ENCODE data around the gene MEIKIN. TPM values are rescaled to one million over a fixed set of nuclear protein-coding genes. Genes with fewer than 3 reads are reported as not detected.

The MEIKIN gene
- total RNA-seq, 2 experiments from 2014 or later: not detected

DNA sequence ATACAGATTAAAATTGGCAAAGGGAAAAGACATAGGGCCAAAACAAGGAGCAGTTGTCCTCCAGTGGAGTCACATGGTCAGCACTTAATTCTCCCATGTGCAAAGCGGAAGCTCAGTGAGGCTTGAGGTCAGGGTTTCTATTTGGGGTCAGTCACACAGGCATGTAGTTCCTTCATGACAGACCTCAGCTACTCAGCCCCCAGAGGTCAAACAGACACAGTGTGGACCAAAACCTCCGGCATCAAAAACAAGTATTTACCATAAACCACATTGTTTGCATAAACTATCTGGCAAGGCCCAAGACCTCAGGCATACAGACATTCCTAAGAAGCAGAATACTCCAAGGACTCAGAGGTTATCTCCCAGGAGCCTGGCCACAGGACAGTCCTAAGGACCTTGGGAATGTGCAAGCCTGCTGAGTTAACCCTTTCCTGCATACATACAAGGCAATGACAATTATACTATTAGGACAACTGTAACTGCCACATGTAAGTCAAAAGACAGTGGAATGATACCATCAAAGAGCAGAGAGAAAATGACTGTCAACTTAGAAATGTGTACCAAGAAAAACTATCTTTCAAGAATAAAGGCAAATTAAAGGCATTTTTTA, 120.0 kb downstream of the MEIKIN start:
- CTCF ChIA-PET: no interaction called here

DNA sequence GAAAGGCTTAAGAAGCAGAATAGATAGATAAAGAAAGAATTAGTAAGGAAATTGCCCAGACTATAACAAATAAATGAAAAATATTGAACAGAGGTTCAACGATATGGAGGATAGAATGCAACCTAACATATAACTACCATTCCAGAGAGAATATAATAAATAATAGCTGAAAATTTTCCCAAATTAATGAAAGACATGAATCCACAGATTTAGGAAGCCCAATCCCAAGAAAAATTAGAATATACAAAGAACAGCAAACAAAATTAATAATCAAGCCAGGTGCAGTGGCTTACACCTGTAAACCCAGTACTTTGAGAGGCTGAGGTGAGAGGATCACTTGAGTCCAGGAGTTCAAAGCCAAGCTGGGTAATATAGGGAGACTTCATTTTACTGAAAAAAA, 120.8 kb downstream of the MEIKIN start:
- CTCF ChIA-PET: no interaction called here
- POLR2A ChIA-PET: no interaction called here

More for the DNA sequence above, 120.0 kb downstream of the MEIKIN start:
- POLR2A ChIA-PET: no interaction called here

DNA sequence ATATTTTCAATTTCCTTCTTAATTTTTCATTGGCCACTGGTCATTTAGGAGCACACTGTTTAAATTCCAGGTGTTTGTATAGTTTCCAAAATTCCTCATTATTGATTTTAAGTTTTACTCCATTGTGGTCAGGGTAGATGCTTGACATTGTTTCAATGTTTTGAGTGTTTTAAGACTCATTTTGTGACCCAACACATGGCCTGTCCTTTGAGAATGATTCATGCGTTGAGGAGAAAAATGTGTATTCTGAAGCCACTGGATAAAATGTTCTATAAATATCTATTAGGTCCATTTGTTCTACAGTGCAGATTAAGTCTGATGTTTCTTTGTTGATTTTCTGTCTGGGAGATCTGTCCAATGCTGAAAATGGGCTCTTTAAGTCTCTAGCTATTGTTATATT, 124.2 kb downstream of the MEIKIN start:
- ChIA-PET CTCF (no interaction called here), POLR2A (no interaction called here)

GRCh38 chr5:131818001-131818724, 127.3 kb downstream of the MEIKIN start:
- ChIA-PET POLR2A (no interaction called here), CTCF (no interaction called here)

DNA sequence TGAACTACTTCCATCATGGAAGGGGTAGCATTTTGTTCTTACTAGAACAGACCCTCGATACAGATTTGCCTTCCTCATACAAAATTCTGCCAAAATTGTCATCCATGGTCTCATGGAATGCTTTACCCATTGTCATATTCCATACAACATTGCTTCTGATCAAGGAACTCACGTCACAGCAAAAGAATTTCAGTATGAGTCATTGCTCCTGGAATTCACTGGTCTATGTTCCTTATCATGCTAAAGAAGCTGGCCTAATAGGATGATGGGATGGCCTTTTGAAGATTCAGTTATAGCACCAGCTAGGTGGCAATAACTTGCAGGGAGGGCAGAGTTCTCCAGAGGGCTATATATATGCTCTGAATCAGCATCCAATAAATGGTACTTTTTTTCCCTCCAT, 130.5 kb downstream of the MEIKIN start:
- CTCF ChIA-PET: no interaction called here
- POLR2A ChIA-PET: no interaction called here

DNA sequence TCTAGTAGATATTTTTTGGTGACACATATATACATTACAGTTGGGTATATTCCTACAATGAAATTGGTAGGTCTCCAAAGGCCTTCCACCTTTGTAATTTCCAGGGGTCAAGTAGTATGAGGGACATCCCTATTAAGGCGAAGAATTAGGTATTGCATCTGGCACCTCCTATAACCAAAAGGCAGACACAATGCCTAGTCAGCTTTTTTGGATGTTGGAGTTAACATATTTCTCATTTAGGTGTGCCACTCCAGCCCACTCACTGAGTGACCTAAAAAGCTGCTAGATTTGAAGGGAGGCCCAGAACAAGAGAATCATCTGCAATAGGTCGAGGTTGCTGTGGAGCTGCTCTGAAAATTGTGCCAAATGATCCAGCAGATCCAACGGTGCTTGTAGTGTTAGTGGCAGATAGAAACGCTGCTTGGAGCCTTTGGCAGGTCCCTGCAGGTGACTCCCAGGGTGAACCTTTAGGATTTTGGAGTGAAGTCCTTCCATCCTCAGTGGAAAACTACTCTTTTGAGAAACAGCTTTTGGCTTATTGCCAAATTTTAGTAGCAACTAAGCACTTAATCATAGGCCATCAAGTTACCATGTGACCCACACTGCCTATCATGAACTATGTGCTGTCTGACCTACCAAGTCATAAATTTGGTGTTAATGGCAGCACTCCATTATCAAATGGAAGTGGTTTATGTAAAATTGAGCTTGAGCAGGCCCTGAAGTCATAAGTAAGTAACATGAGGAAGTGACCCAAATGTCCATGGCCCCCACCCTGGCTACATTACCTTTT, 132.9 kb downstream of the MEIKIN start:
- ChIA-PET CTCF (interaction anchor here (0.5 to 3.0 kb wide), 2 partner anchors 195 to 207 kb away, joined by 4 to 19 read pairs; no protein-coding TSS in a partner anchor), POLR2A (no interaction called here)

DNA sequence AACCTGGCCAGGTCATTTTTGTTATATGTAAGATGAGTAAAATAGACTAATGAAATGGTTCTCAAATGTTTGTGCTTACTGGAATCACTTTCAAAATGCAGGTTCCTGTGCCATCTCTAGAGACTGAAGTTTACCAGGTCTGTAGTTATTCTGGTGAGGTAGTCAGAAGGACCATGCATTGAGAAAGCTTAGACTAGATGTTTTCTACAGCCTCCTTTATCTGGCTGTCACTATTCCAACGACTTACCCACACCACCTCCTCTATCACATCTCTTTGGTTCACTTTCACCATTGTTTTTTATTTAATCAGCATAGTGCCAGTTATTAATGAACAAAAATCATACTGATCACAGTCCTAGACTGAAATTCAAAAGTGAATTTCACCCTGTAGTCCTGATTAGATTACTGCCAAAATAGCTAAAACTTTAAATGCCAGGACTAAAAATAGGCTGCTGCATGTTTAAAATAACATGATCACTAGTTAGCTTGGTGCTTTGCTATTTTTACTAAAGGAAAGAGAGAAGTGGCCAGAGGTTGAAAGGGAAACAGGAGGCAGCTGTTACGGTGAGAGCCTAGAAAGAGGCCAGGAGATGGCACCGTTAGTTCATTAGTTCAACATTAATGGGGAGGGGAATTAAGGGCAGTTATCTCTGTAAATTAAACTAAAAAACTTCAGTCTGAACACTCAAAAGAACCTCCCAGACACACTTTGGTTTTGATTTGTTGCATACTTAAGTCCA, 134.8 kb downstream of the MEIKIN start:
- ChIA-PET CTCF (interaction anchor here (0.6 to 3.0 kb wide), 3 partner anchors 197 to 220 kb away, joined by 3 to 19 read pairs (median 3); no protein-coding TSS in a partner anchor), POLR2A (no interaction called here)

DNA sequence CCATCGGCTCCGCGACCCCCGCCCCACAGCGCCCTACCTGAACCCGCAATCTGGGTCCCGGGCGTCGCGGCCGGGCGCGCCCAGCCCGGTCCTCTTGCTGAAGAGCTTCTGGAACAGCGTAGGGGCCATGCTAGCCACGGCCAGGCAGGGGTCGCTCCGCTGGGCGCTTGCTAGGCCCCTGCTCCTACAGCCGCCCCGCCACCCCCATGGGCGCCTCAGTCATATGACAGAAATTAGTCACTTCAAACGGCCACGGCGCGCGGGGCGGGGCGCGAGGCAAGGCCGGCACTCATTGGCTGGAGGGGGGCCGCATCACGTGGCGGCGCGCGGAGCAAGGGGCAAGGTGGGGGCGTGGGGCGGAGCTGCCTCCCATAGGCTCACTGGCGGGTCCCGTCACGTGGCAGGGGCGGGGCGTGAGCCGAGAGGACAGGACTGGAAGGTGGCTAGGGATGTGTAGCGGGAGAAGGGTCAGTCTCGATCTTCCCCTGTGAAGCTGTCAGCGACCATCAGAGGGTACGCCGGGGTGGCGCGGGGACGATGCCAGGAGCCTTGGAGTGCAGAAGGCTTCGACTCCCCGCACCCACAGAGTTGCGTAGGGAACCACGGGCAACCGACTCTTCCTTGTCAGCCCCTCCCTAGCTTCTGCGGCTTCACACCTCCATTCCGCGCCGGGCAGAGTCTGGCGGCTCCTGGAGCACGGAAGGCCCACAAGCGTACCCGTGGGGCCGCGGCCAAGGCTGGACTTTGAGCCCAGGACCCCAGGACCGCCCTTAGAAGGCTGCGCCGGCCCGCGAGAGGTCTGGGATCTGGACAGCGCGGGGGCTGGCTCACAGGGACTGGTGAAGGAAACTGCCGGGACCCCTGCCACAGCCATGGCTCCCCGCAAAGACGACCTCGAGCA, 148.4 kb downstream of the MEIKIN start, which contains the start of gene FNIP1:
TSS of gene FNIP1 (minus strand) at position 225 of the 901 bp plus-strand sequence. CDS start at position 129, 96 bp downstream.
- ChIA-PET POLR2A (no interaction called here), CTCF (interaction anchor here (0.5 to 1.1 kb wide), 4 partner anchors 124 to 401 kb away, joined by 3 read pairs; no protein-coding TSS in a partner anchor)

GRCh38 chr5:131795879-131796792, 149.3 kb downstream of the MEIKIN start:
- ChIA-PET POLR2A (interaction anchor here (0.5 kb wide), 1 partner anchor 13 kb away, joined by 6 read pairs; no protein-coding TSS in a partner anchor), CTCF (interaction anchor here (1.1 kb wide), 1 partner anchor 165 kb away, joined by 3 read pairs; no protein-coding TSS in a partner anchor)

DNA sequence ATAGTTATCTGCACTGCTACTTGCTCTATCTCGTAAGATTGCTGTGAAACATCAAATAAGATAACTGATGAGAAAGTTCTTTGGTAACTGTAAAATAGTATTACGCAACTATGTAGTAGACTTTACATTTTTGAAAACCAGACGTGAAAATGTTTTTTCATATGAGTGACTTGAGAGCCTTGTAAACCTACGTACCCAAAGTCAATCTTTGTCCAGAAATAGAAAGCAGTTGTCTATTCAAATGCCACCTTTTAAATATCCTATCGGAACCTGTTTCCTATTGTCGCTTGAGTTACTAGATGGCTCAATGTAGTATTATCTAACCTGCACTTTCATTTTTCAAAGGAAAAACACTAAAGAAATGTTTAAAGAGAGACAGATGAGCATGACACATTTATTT, 150.2 kb downstream of the MEIKIN start:
- CTCF ChIA-PET: no interaction called here
- POLR2A ChIA-PET: no interaction called here

GRCh38 chr5:131794586-131794985, 150.9 kb downstream of the MEIKIN start:
- CTCF ChIA-PET: no interaction called here
- POLR2A ChIA-PET: interaction anchor here (0.6 to 0.7 kb wide), 2 partner anchors 159 to 257 kb away, joined by 3 read pairs; no protein-coding TSS in a partner anchor

- CTCF ChIA-PET: no interaction called here
- POLR2A ChIA-PET: no interaction called here
These were observed 152.6 kb downstream of the MEIKIN start for GRCh38 chr5:131792896-131793295.

GRCh38 chr5:131791866-131792265, 153.6 kb downstream of the MEIKIN start:
- CTCF ChIA-PET: interaction anchor here (0.6 kb wide), 1 partner anchor 64 kb away, joined by 3 read pairs; no protein-coding TSS in a partner anchor
- POLR2A ChIA-PET: no interaction called here

GRCh38 chr5:131790550-131790949, 154.9 kb downstream of the MEIKIN start:
- ChIA-PET POLR2A (no interaction called here), CTCF (interaction anchor here (0.6 kb wide), 1 partner anchor 447 kb away, joined by 3 read pairs; no protein-coding TSS in a partner anchor)

GRCh38 chr5:131789765-131790164, 155.7 kb downstream of the MEIKIN start:
- POLR2A ChIA-PET: no interaction called here
- CTCF ChIA-PET: no interaction called here

DNA sequence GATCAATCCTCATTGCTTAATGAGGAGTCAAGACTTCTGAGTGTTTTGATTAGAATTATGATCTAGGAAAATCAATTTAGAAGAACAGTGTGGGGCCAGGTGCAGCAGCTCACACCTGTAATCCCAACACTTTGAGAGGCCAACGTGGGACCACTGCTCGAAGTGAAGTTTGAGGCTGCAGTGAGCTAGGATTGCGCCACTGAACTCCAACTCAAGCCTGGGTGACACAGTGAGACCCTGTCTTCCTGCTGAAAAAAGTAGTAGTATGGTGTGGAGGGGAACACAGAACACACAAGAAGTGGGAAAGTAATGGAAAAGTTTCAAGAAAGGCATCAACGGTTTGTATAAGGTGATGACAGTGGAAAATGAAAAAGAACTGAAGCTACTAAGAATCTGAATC, 157.7 kb downstream of the MEIKIN start:
- CTCF ChIA-PET: no interaction called here

GRCh38 chr5:131786900-131787692, 158.4 kb downstream of the MEIKIN start:
- ChIA-PET POLR2A (no interaction called here), CTCF (no interaction called here)

More for the DNA sequence above, 157.7 kb downstream of the MEIKIN start:
- POLR2A ChIA-PET: no interaction called here

All from activated CD8-positive, alpha-beta memory T cell treated with anti-CD3 and anti-CD28 coated beads for 36 hours (primary cell).